Activated CD8-positive, alpha-beta memory T cell treated with anti-CD3 and anti-CD28 coated beads, Interleukin-2, amount 10 ng/mL, durations not matched to agents 7 days and 5 days (primary cell): ENCODE data around the gene NHLRC4. TPM values are rescaled to one million over a fixed set of nuclear protein-coding genes. Genes with fewer than 3 reads are reported as not detected.

Source experiments
- ATAC-seq: fragments of 150-1000 bp; cut with Tn5 transposase; one replicate; pipeline ENCODE4 v1.10.0; 2021; ENCODE audit warnings: moderate library complexity
- CTCF ChIA-PET: fragments of 350-600 bp; sonication (Branson Sonifier 250); formaldehyde crosslinking; loops from one replicate; lab custom pipeline; 2021; ENCODE audit warnings: antibody characterized with exemption; lab: Charles Lee
- DNase-seq: peaks from one replicate; pipeline ENCODE4 v3.0.0-alpha.2; 2020
- H3K27ac Mint-ChIP-seq: one replicate; pipeline ENCODE4 v1.8.0; 2021; ENCODE audit warnings: mild to moderate bottlenecking, mixed read lengths
- H3K27me3 Mint-ChIP-seq: one replicate; pipeline ENCODE4 v1.8.0; 2021; ENCODE audit warnings: mixed read lengths
- H3K36me3 Mint-ChIP-seq: one replicate; pipeline ENCODE4 v1.8.0; 2021; ENCODE audit warnings: mild to moderate bottlenecking, mixed read lengths
- H3K4me1 Mint-ChIP-seq: one replicate; pipeline ENCODE4 v1.8.0; 2021; ENCODE audit warnings: mixed read lengths
- H3K4me3 Mint-ChIP-seq: one replicate; pipeline ENCODE4 v1.8.0; 2021; ENCODE audit warnings: mild to moderate bottlenecking, moderate library complexity, mixed read lengths
- H3K9me3 Mint-ChIP-seq: one replicate; pipeline ENCODE4 v1.8.0; 2022; ENCODE audit warnings: low read depth, mixed read lengths
- total RNA-seq, 2 experiments: library from RNA; stranded (reverse); gene quantifications; one replicate each; pipeline ENCODE4 v1.2.3, GENCODE V29; 2021

Gene NHLRC4
- total RNA-seq, 2 experiments from 2014 or later: 0.94 to 1.2 TPM

DNA sequence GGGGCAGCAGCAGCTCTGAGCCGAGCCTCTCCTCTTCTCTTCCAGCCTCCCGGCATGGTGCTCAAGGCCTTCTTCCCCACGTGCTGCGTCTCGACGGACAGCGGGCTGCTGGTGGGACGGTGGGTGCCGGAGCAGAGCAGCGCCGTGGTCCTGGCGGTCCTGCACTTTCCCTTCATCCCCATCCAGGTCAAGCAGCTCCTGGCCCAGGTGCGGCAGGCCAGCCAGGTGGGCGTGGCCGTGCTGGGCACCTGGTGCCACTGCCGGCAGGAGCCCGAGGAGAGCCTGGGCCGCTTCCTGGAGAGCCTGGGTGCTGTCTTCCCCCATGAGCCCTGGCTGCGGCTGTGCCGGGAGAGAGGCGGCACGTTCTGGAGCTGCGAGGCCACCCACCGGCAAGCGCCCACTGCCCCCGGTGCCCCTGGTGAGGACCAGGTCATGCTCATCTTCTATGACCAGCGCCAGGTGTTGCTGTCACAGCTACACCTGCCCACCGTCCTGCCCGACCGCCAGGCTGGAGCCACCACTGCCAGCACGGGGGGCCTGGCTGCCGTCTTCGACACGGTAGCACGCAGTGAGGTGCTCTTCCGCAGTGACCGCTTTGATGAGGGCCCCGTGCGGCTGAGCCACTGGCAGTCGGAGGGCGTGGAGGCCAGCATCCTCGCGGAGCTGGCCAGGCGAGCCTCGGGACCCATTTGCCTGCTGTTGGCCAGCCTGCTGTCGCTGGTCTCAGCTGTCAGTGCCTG lies 7.4 kb downstream of the NHLRC4 start:
- Mint-ChIP-seq H3K36me3 (no peaks in the 10 kb centered on the region), H3K4me3 (no peak overlapping the region), H3K27ac (no peak overlapping the region), H3K27me3 (no peaks in the 10 kb centered on the region), H3K4me1 (peaks cover 15% of the 10 kb centered on the region), H3K9me3 (no peaks in the 10 kb centered on the region)
- DNase-seq: no peak
- CTCF ChIA-PET: no interaction called here
- no peak for ATAC-seq

DNA sequence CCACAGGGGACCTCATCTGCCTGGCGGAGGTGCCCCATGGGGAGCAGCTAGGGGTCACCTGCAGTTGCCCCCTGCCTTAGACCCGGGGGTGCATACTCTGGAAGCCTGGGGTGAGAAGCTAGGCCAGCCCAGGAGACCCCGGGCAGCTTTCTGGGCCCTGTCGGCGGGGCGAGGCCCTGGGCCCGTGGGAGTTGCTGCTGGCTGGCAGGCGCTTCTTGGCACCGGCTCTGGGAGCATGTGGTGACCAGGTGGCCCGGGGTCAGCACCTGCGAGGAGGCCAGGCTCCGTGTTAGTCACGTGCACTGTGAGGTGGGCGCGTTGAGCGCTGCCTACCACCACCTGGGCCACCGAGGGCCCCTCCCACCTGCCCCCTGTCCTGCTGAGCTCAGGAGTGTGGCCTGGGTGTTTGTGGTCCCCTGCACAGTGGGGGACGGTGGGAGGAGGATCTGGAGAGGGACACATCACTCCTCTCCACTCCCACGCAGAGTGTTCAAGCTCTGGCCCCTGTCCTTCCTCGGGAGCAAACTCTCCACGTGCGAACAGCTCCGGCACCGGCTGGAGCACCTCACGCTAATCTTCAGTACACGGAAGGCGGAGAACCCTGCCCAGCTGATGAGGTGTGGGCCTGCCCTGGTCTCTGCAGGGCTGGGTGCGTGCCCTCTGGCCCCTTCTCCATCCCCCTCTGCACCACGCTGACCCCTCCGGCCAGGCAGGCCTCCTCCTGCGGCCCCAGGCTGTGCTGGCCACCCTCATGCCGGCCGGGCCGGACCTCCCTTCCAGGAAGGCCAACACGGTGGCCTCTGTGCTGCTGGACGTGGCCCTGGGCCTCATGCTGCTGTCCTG lies 8.8 kb downstream of the NHLRC4 start:
- CTCF ChIA-PET: no interaction called here
- Mint-ChIP-seq H3K27me3 (no peaks in the 10 kb centered on the region), H3K36me3 (no peaks in the 10 kb centered on the region), H3K27ac (no peak overlapping the region), H3K4me3 (no peak overlapping the region), H3K4me1 (peaks cover 13% of the 10 kb centered on the region), H3K9me3 (no peaks in the 10 kb centered on the region)
- no peak for ATAC-seq
- no peak for DNase-seq

DNA sequence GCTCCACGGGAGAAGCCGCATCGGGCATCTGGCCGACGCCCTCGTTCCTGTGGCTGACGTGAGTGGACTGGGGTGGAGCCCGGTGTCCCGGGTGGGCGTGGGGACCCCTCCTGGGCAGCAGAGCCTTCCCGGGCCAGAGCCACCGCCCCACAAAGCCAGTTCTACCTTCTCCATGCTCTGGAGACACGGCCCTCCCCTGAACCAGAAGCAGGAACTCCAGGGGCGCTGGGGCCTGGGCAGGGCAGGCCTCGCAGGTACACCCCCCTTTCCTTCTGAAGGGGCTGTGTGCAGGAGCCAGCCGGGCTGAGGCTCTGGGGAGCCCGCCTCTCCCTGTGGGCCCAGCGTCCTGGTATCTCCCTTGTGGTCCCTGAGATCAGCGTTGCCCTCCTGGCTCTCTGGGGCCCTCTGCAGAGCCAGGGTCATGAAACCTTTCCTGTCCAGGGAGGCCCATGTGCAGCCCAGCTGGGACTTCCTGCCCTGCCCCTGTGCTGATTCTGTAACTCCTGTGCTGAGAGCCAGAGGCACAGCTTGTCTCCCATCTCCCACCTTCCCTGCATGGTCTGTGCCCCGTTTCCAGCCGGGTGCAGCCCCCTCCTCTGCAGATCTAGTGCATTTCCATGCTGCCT lies 9.5 kb downstream of the NHLRC4 start:
- CTCF ChIA-PET: interaction anchor here (1.0 kb wide), 1 partner anchor 12 kb away, joined by 5 read pairs; no protein-coding TSS in a partner anchor
- peaks cover 7% of the 10 kb centered on the region for H3K4me1 Mint-ChIP-seq
- H3K27ac Mint-ChIP-seq: no peak overlapping the region
- no peaks in the 10 kb centered on the region for H3K36me3 Mint-ChIP-seq
- no peaks in the 10 kb centered on the region for H3K27me3 Mint-ChIP-seq
- no peaks in the 10 kb centered on the region for H3K9me3 Mint-ChIP-seq
- no peak overlapping the region for H3K4me3 Mint-ChIP-seq
- DNase-seq (no peak), ATAC-seq (no peak)

DNA sequence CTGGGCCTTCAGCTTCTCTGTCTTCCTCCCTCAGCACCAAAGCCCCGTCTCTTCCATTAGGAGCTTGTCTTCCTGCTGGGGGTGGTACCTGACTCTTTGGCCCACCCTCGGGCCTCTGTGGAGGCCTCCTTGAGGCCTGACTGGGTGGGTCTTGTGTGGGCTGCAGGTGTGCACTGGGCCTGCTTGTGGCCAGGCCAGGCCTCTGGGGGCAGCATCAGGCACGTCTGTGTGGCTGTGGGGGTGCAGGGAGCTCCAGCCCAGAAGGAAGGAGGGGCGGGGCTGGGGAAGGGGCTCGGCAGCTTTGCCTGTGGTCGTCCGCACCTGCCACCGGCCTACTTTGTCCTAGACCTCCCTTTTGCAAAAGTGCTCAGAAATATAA lies 10.0 kb downstream of the NHLRC4 start:
- Mint-ChIP-seq H3K4me3 (no peak overlapping the region), H3K27ac (no peak overlapping the region), H3K4me1 (peaks cover 3% of the 10 kb centered on the region), H3K36me3 (no peaks in the 10 kb centered on the region), H3K27me3 (no peaks in the 10 kb centered on the region), H3K9me3 (no peaks in the 10 kb centered on the region)
- ATAC-seq: no peak
- CTCF ChIA-PET: interaction anchor here (1.0 kb wide), 1 partner anchor 11 kb away, joined by 5 read pairs; no protein-coding TSS in a partner anchor
- no peak for DNase-seq

DNA sequence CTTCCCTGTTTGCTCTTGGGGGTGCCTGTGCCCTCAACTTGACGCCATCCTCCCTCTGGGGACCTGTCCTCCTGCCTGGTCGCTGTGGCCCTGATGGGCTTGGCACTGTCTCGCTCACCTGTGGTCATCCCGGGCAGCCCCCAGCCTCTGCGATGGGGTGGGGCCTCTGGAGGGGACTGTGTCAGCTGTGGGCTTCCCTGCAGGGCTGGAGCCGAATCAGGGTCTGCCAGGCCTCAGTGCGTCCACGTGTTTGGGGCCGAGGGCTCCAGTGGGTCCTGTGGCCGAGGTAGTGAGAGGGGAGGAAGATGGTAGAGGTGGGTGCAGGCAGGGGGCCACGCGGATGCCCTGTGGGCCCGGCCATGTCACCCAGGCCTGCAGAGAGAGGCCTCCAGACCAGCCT lies 11.0 kb downstream of the NHLRC4 start:
- no peak for ATAC-seq

DNA sequence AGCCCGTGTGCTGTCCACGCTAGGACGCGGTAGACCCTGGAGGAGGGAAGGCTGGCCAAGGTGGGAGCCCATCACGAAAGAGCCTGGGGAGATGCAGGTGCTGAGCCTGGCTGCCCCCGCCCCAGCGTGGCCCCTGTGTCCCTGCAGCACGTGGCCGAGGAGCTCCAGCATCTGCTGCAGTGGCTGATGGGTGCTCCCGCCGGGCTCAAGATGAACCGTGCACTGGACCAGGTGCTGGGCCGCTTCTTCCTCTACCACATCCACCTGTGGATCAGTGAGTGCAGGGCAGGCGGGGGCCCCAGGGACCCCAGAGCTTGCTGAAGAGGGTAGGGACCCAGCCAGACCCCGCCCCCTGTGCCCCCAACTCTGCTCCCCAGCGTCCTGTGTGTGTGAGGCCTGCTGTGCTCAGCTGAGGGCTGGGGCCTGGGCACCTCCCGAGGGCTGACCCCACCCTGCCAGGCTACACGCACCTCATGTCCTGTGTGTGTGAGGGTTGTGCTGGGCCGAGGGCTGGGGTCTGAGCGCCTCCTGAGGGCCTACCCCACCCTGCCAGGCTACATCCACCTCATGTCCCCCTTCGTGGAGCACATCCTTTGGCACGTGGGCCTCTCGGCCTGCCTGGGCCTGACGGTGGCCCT lies 11.5 kb downstream of the NHLRC4 start:
- H3K4me1 Mint-ChIP-seq: peaks cover 3% of the 10 kb centered on the region
- no peak overlapping the region for H3K4me3 Mint-ChIP-seq
- DNase-seq (no peak), ATAC-seq (no peak)
- H3K27me3 Mint-ChIP-seq: no peaks in the 10 kb centered on the region
- no peaks in the 10 kb centered on the region for H3K9me3 Mint-ChIP-seq
- H3K27ac Mint-ChIP-seq: no peak overlapping the region
- CTCF ChIA-PET: interaction anchor here (1.1 to 1.4 kb wide), 5 partner anchors 10 to 89 kb away, joined by 3 to 9 read pairs (median 3); partner anchors contain the start of gene RHOT2
- no peaks in the 10 kb centered on the region for H3K36me3 Mint-ChIP-seq

More for the DNA sequence above, 11.0 kb downstream of the NHLRC4 start:
- CTCF ChIA-PET: no interaction called here
- Mint-ChIP-seq H3K27me3 (no peaks in the 10 kb centered on the region), H3K36me3 (no peaks in the 10 kb centered on the region), H3K4me3 (no peak overlapping the region), H3K9me3 (no peaks in the 10 kb centered on the region), H3K4me1 (peaks cover 3% of the 10 kb centered on the region), H3K27ac (no peak overlapping the region)
- no peak for DNase-seq

DNA sequence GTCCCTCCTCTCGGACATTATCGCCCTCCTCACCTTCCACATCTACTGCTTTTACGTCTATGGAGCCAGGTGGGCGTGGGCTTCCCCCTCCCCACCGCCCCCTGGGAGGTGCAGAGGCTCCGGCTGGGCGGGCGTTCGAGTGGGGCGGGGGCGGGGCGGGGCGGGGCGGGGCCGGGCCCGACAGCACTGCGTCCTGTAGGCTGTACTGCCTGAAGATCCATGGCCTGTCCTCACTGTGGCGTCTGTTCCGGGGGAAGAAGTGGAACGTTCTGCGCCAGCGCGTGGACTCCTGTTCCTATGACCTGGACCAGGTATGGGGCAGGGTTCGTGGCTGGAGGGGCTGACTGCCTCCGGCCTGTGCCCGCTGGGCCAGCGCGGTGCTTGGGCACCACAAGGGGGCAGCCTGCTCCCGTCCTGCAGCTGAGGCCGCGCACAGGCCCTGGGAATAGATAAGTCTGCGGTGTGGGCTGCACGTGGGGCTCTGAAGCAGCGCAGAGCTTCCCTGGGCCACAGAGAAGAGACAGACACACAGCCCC lies 12.1 kb downstream of the NHLRC4 start:
- Mint-ChIP-seq H3K27me3 (no peaks in the 10 kb centered on the region), H3K27ac (no peak overlapping the region), H3K9me3 (no peaks in the 10 kb centered on the region), H3K4me1 (peaks cover 3% of the 10 kb centered on the region), H3K36me3 (no peaks in the 10 kb centered on the region), H3K4me3 (no peak overlapping the region)
- DNase-seq: peak; percentile 81
- ATAC-seq: peak; percentile 93
- CTCF ChIA-PET: interaction anchor here (0.5 to 1.4 kb wide), 10 partner anchors 9 to 842 kb away, joined by 3 to 9 read pairs (median 4); partner anchors contain the start of genes METTL26, RHOT2 and STUB1

DNA sequence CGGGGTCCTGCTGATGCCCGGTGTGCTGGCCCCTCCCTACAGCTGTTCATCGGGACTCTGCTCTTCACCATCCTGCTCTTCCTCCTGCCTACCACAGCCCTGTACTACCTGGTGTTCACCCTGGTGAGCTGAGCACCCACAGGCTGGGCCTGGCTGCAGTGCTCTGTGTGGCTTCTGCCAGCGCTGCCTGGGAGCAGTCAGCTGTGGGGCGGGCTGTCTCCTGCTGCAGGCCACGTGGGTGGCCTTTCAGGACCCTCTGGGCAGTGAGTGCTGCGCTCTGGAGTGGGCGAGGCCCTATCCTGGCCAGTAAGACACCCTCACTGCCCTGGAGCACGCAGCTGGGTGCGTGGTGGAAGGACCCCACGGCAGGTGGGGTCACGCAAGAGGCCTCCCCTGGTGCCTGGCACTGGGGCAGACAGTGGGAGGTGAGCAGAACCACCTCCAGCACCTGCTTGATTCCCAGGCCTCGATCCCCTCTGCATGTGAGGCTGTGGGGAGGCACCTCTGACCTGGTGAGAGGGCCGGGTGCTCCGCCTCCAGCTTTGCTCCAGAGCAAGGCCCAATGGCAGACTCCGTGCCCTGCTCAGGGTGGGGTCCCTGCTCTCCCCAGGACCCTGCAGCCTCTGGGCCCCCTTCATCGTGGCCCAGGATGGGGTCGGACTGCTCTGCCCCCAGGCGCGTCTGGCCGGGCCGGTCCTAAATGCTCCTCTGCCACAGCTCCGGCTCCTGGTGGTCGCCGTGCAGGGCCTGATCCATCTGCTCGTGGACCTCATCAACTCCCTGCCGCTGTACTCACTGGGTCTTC lies 13.5 kb downstream of the NHLRC4 start:
- H3K4me3 Mint-ChIP-seq: no peak overlapping the region
- ATAC-seq: no peak
- CTCF ChIA-PET: no interaction called here
- peaks cover 3% of the 10 kb centered on the region for H3K4me1 Mint-ChIP-seq
- H3K36me3 Mint-ChIP-seq: no peaks in the 10 kb centered on the region
- no peaks in the 10 kb centered on the region for H3K9me3 Mint-ChIP-seq
- DNase-seq: no peak
- H3K27ac Mint-ChIP-seq: no peak overlapping the region
- no peaks in the 10 kb centered on the region for H3K27me3 Mint-ChIP-seq

DNA sequence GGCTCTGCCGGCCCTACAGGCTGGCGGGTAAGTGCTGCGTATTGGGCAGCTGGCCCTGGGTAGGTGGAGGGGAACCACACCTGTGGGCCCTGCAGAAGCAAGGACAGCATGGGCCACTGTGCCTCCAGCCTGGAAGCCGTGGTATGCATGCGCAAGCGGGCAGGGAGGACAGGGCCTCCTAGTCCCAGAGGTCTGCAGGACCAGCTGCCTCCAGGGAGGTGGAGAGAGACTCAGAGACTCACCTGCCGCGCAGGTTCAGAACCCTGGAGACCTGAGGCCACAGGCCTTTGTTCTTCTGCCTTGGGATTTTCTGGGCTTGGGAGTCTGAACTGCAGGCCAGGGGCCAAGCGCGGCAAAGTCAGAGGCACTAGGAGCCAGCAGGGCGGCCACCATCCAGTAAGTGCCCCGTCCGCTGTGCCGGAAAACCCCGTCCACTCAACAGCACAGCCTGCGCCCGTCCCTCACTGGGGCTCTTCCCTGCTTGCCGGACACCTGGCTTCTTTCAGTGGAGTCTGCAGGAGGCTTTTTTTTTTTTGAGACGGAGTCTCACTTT lies 14.2 kb downstream of the NHLRC4 start:
- H3K27ac Mint-ChIP-seq: no peak overlapping the region
- DNase-seq (no peak), ATAC-seq (no peak)
- no peaks in the 10 kb centered on the region for H3K9me3 Mint-ChIP-seq
- H3K36me3 Mint-ChIP-seq: no peaks in the 10 kb centered on the region
- H3K4me1 Mint-ChIP-seq: peaks cover 3% of the 10 kb centered on the region
- CTCF ChIA-PET: interaction anchor here (0.7 kb wide), 1 partner anchor 230 kb away, joined by 3 read pairs; no protein-coding TSS in a partner anchor
- H3K4me3 Mint-ChIP-seq: no peak overlapping the region
- H3K27me3 Mint-ChIP-seq: no peaks in the 10 kb centered on the region

DNA sequence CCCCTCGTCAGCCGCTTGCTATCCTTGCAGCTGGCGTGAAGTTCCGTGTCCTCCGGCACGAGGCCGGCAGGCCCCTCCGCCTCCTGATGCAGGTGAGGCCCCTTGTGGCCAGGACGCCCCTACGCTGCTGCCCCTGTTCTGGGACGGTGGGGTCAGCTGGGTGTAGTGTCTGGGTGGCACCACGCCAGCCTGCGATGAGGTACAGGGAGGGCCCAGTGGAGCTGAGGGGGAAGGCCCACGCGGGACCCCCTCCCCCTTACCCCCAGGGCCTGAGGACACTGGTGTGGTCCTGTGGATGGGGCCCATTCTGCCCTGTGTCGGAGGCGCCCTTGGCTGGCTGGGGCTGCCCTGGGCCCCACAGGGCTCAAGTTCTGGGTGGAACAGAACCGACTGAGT lies 15.4 kb downstream of the NHLRC4 start:
- peaks cover 8% of the 10 kb centered on the region for H3K4me1 Mint-ChIP-seq
- H3K4me3 Mint-ChIP-seq: no peak overlapping the region
- no peaks in the 10 kb centered on the region for H3K9me3 Mint-ChIP-seq
- CTCF ChIA-PET: interaction anchor here (1.3 kb wide), 1 partner anchor 16 kb away, joined by 4 read pairs; the partner anchor contains the start of gene NHLRC4
- ATAC-seq (no peak), DNase-seq (no peak)
- no peak overlapping the region for H3K27ac Mint-ChIP-seq
- no peaks in the 10 kb centered on the region for H3K36me3 Mint-ChIP-seq
- H3K27me3 Mint-ChIP-seq: no peaks in the 10 kb centered on the region

DNA sequence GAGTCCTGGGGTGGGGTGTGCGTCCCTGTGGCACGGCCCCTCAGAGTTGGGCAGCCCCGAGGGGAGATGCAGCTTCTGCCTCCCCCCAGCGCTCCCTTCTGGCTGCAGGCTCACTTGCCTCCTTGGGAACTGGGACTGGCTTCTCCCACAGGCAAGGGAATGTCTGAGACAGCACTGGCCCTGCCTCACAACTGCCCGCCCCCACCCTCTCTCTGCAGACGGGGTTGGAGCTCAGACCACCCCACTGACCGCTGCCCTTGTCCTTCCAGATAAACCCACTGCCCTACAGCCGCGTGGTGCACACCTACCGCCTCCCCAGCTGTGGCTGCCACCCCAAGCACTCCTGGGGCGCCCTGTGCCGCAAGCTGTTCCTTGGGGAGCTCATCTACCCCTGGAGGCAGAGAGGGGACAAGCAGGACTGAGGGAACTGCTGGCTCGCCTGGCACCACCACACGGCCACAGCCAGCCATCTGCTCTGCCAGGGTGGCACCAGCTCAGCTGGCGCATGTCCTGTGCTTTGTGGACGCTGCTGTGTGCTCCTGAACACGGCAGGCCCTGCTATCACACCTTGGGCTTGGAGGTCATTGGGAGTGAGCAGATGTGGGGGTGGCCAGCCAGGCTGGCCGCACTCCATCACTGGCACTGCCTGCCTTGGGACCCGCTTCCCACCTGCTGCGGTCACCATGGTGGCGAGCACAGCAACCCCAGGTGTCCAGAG lies 16.0 kb downstream of the NHLRC4 start:
- no peak overlapping the region for H3K27ac Mint-ChIP-seq
- no peaks in the 10 kb centered on the region for H3K36me3 Mint-ChIP-seq
- ATAC-seq (no peak), DNase-seq (no peak)
- H3K4me3 Mint-ChIP-seq: no peak overlapping the region
- CTCF ChIA-PET: interaction anchor here (1.3 kb wide), 1 partner anchor 16 kb away, joined by 4 read pairs; the partner anchor contains the start of gene NHLRC4
- no peaks in the 10 kb centered on the region for H3K9me3 Mint-ChIP-seq
- no peaks in the 10 kb centered on the region for H3K27me3 Mint-ChIP-seq
- H3K4me1 Mint-ChIP-seq: peaks cover 12% of the 10 kb centered on the region
